Esophagus muscularis mucosa (tissue), 4 donors: ENCODE results near the gene PDGFD. TPM values are rescaled to one million over a fixed set of nuclear protein-coding genes. Genes with fewer than 3 reads are reported as not detected.

Source experiments
- DNase-seq: peaks from one replicate; pipeline ENCODE4 v3.0.0-alpha.2; 2017; ENCODE audit errors: extremely low spot score
- H3K27ac ChIP-seq, 4 donors: fragments of 200-600 bp; sonication (generic); replicated peaks in 1 of 4; 1 replicate in 3 of 4; 2 replicates in 1 of 4; pipeline ENCODE4 v1.5.1; 2016 to 2019; ENCODE audit warnings: mild to moderate bottlenecking in 1 of 4
- H3K27me3 ChIP-seq, 4 donors: fragments of 200-600 bp; sonication (generic); one replicate each; pipeline versions ENCODE4 v1.5.1 to v1.6.0; 2016 to 2019
- H3K36me3 ChIP-seq, 4 donors: fragments of 200-600 bp; sonication (generic); one replicate each; pipeline ENCODE4 v1.5.1; 2016 to 2019
- H3K4me1 ChIP-seq, 4 donors: fragments of 200-600 bp; sonication (generic); one replicate each; pipeline ENCODE4 v1.5.1; 2016 to 2019
- H3K4me3 ChIP-seq, 4 donors: fragments of 200-600 bp; sonication (generic); 1 replicate in 2 of 4; 2 replicates in 2 of 4; pipeline ENCODE4 v1.5.1; 2016 to 2019; ENCODE audit warnings: mild to moderate bottlenecking in 4 of 4, moderate library complexity in 1 of 4
- H3K9me3 ChIP-seq, 4 donors: fragments of 200-600 bp; sonication (generic); 1 replicate in 3 of 4; 2 replicates in 1 of 4; pipeline ENCODE4 v1.5.1; 2016 to 2019
- EP300 ChIP-seq: sonication (generic); formaldehyde crosslinking; IDR thresholded peaks from one replicate; pipeline ENCODE4 v1.6.1; 2017; ENCODE audit warnings: antibody characterized with exemption
- POLR2A ChIP-seq: fragments of 450-650 bp; IDR thresholded peaks from one replicate; pipeline ENCODE4 v1.6.1; 2017; ENCODE audit warnings: antibody characterized with exemption, moderate library complexity, mild to moderate bottlenecking, low read depth
- POLR2AphosphoS5 ChIP-seq, 2 donors: sonication (generic); formaldehyde crosslinking; IDR thresholded peaks; one replicate each; pipeline ENCODE4 v1.6.1; 2017; ENCODE audit warnings: antibody characterized with exemption in 2 of 2
- WGBS: methylation state at CpG from one replicate; pipeline ENCODE4 v1.1.5; 2018; 5-methylcytosine and 5-hydroxymethylcytosine counted together
- intact Hi-C: fragments of 100-400 bp; cut with DNase I; formaldehyde crosslinking; loops from one replicate; pipeline ENCODE4 v1.15.1; 2023
- total RNA-seq, 4 donors: library from RNA; depleted of rRNA; stranded (reverse); fragments of >200 nt; gene quantifications; one replicate each; pipeline versions ENCODE4 v1.1.0 to v1.2.1, GENCODE V29; 2016
- TF ChIP-seq, protein P1 (sequence below), 3 experiments: fragments of 200-600 bp in 2 of 3; fragments of 450-650 bp in 1 of 3; sonication (generic) in 2 of 3; IDR thresholded peaks; one replicate each; pipeline ENCODE4 v1.5.1; 2017 to 2019; ENCODE audit warnings: antibody characterized with exemption in 3 of 3, mild to moderate bottlenecking in 2 of 3, moderate library complexity in 1 of 3

Gene PDGFD
- total RNA-seq, 4 donors from 2014 or later: 4.2 to 8.6 (median 6.5) TPM

DNA sequence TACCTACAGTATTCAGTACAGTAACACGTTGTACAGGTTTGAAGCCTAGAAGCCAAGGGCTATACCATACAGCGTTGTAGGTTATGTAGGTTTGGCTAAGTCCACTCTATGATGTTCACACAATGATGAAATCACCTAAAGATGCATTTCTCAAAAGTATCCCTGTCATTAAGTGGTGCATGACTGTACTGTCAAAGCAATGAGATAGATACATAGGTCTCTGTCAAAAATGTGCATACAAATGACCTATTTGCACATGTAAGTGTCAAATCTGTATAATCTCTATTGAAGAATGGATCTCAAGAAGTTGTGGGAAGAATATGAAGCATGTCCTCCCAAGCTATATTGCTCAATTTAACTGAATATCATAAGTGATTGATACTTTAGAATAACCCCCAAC, 139.4 kb downstream of the PDGFD start:
- 89% methylated on average over 2 of the region's 2 CpGs for WGBS
- Histone ChIP-seq H3K4me1 (no peaks in the 10 kb centered on the region), H3K4me3 (no peak overlapping the region), H3K27ac (no peak overlapping the region), H3K9me3 (no peaks in the 10 kb centered on the region), H3K36me3 (no peaks in the 10 kb centered on the region), H3K27me3 (no peaks in the 10 kb centered on the region)
- intact Hi-C loops: no loop called here
- DNase-seq: no peak
- TF ChIP-seq POLR2AphosphoS5 (IDR thresholded peaks at IDR 0.05) (no peak), EP300 (no peak), POLR2A (no peak)
- TF ChIP-seq, protein P1, sequence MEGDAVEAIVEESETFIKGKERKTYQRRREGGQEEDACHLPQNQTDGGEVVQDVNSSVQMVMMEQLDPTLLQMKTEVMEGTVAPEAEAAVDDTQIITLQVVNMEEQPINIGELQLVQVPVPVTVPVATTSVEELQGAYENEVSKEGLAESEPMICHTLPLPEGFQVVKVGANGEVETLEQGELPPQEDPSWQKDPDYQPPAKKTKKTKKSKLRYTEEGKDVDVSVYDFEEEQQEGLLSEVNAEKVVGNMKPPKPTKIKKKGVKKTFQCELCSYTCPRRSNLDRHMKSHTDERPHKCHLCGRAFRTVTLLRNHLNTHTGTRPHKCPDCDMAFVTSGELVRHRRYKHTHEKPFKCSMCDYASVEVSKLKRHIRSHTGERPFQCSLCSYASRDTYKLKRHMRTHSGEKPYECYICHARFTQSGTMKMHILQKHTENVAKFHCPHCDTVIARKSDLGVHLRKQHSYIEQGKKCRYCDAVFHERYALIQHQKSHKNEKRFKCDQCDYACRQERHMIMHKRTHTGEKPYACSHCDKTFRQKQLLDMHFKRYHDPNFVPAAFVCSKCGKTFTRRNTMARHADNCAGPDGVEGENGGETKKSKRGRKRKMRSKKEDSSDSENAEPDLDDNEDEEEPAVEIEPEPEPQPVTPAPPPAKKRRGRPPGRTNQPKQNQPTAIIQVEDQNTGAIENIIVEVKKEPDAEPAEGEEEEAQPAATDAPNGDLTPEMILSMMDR (IDR thresholded peaks at IDR 0.05): no peak

- no peak overlapping the region for H3K27ac ChIP-seq
Observed at GRCh38 chr11:104015649-104016415, 148.1 kb downstream of the PDGFD start.

GRCh38 chr11:104011044-104011443, 152.9 kb downstream of the PDGFD start:
- 79% methylated on average over 2 of the region's 2 CpGs for WGBS
- no peak for DNase-seq
- H3K4me1 ChIP-seq: peaks cover 0 to 11% (median 3%) of the 10 kb centered on the region in 4 donors
- no peaks in the 10 kb centered on the region for H3K9me3 ChIP-seq
- H3K27me3 ChIP-seq: no peaks in the 10 kb centered on the region
- H3K4me3 ChIP-seq: no peak overlapping the region
- intact Hi-C loops: no loop called here
- no peaks in the 10 kb centered on the region for H3K36me3 ChIP-seq
- TF ChIP-seq POLR2AphosphoS5 (IDR thresholded peaks at IDR 0.05) (no peak), POLR2A (no peak), EP300 (no peak)
- TF ChIP-seq, protein P1 (IDR thresholded peaks at IDR 0.05): no peak
- no peak overlapping the region for H3K27ac ChIP-seq

More at GRCh38 chr11:104015649-104016415, 148.1 kb downstream of the PDGFD start:
- TF ChIP-seq POLR2A: no peak
- TF ChIP-seq, protein P1 (IDR thresholded peaks at IDR 0.05): no peak
- TF ChIP-seq EP300: no peak
- no peak for TF ChIP-seq POLR2AphosphoS5 (IDR thresholded peaks at IDR 0.05)
- DNase-seq: no peak
- H3K36me3 ChIP-seq: no peaks in the 10 kb centered on the region
- intact Hi-C loops: no loop called here
- WGBS: 69% methylated on average over 3 of the region's 3 CpGs
- H3K27me3 ChIP-seq: no peaks in the 10 kb centered on the region
- no peak overlapping the region for H3K4me3 ChIP-seq
- H3K9me3 ChIP-seq: no peaks in the 10 kb centered on the region
- H3K4me1 ChIP-seq: no peaks in the 10 kb centered on the region

DNA sequence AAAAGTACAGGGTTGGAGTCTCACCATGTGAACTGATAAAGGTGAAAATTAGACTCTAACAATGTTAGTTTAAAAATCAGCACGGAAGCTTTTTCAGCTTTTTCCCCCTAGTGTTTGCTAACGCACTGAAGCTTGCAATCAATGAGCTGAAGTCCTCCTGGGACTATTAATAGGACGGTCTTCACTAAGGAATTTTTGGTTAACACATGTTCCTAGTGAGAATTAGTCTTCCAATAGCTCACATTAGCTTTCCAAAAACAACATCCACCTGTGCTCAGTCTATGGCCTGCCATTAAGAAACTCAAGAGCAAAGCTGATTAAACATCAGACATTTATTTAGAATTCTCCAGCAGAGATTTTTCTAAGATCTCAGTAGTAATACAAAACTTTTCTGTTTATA, 154.2 kb downstream of the PDGFD start:
- no peaks in the 10 kb centered on the region for H3K36me3 ChIP-seq
- H3K27ac ChIP-seq: no peak overlapping the region
- no peak for DNase-seq
- no peak for TF ChIP-seq EP300
- TF ChIP-seq POLR2A: no peak
- TF ChIP-seq, protein P1 (IDR thresholded peaks at IDR 0.05): no peak
- no peaks in the 10 kb centered on the region for H3K27me3 ChIP-seq
- H3K4me1 ChIP-seq: peaks cover 0 to 24% (median 10%) of the 10 kb centered on the region in 4 donors
- no peak overlapping the region for H3K4me3 ChIP-seq
- intact Hi-C loops: no loop called here
- no peaks in the 10 kb centered on the region for H3K9me3 ChIP-seq
- WGBS: 39% methylated on average over 3 of the region's 3 CpGs
